ENCODE results near the gene COL1A1.

COL1A1 gene

GRCh38 chr17:50199803-50200456 lies 1.5 kb downstream of the COL1A1 start:
- DNase-seq (ENCODE audit: low read depth in 2 of 2), result peak; percentile 30 to 39

- no peak for DNase-seq (ENCODE audit: low read depth in 2 of 2)
These were observed 2.1 kb downstream of the COL1A1 start for GRCh38 chr17:50199211-50199802.

- peak in 1 of 2 donors; percentile 28 for DNase-seq (ENCODE audit: low read depth in 2 of 2)
These were observed 3.3 kb downstream of the COL1A1 start for GRCh38 chr17:50198026-50198669.

- DNase-seq (ENCODE audit: low read depth in 2 of 2), result no peak
These were observed 4.6 kb downstream of the COL1A1 start for GRCh38 chr17:50196826-50197225.

GRCh38 chr17:50196036-50196435 lies 5.4 kb downstream of the COL1A1 start:
- DNase-seq (ENCODE audit: low read depth in 2 of 2), result no peak

GRCh38 chr17:50194934-50195865 lies 6.2 kb downstream of the COL1A1 start:
- DNase-seq (ENCODE audit: low read depth in 2 of 2), result no peak

- no peak for DNase-seq (ENCODE audit: low read depth in 2 of 2)
These were observed 7.1 kb downstream of the COL1A1 start for GRCh38 chr17:50194140-50194933.

- no peak for DNase-seq (ENCODE audit: low read depth in 2 of 2)
These were observed 8.7 kb downstream of the COL1A1 start for GRCh38 chr17:50192618-50193291.

GRCh38 chr17:50192144-50192617 lies 9.2 kb downstream of the COL1A1 start:
- DNase-seq (ENCODE audit: low read depth in 2 of 2), result no peak

- DNase-seq (ENCODE audit: low read depth in 2 of 2), result no peak
These were observed 9.9 kb downstream of the COL1A1 start for GRCh38 chr17:50191359-50192143.

- no peak for DNase-seq (ENCODE audit: low read depth in 2 of 2)
These were observed 10.7 kb downstream of the COL1A1 start for GRCh38 chr17:50190603-50191358.

- DNase-seq (ENCODE audit: low read depth in 2 of 2), result no peak
These were observed 11.2 kb downstream of the COL1A1 start for GRCh38 chr17:50190293-50190602.

- no peak for DNase-seq (ENCODE audit: low read depth in 2 of 2)
These were observed 11.7 kb downstream of the COL1A1 start for GRCh38 chr17:50189550-50190292.

GRCh38 chr17:50188921-50189549 lies 12.4 kb downstream of the COL1A1 start:
- no peak for DNase-seq (ENCODE audit: low read depth in 2 of 2)

- no peak for DNase-seq (ENCODE audit: low read depth in 2 of 2)
These were observed 12.9 kb downstream of the COL1A1 start for GRCh38 chr17:50188531-50188920.

GRCh38 chr17:50187751-50188530 lies 13.5 kb downstream of the COL1A1 start:
- DNase-seq (ENCODE audit: low read depth in 2 of 2), result no peak

GRCh38 chr17:50187394-50187725 lies 14.1 kb downstream of the COL1A1 start:
- DNase-seq (ENCODE audit: low read depth in 2 of 2), result no peak
